ENCODE data around the gene SMPDL3A. TPM values are rescaled to one million over a fixed set of nuclear protein-coding genes. Genes with fewer than 3 reads are reported as not detected.

Gene SMPDL3A
- total and polyA plus RNA-seq, 2 of the 13 experiments (the other 11 are each of a cell fraction or from before 2014, with no cell fraction given) = 7.8 to 17.3 TPM

DNA sequence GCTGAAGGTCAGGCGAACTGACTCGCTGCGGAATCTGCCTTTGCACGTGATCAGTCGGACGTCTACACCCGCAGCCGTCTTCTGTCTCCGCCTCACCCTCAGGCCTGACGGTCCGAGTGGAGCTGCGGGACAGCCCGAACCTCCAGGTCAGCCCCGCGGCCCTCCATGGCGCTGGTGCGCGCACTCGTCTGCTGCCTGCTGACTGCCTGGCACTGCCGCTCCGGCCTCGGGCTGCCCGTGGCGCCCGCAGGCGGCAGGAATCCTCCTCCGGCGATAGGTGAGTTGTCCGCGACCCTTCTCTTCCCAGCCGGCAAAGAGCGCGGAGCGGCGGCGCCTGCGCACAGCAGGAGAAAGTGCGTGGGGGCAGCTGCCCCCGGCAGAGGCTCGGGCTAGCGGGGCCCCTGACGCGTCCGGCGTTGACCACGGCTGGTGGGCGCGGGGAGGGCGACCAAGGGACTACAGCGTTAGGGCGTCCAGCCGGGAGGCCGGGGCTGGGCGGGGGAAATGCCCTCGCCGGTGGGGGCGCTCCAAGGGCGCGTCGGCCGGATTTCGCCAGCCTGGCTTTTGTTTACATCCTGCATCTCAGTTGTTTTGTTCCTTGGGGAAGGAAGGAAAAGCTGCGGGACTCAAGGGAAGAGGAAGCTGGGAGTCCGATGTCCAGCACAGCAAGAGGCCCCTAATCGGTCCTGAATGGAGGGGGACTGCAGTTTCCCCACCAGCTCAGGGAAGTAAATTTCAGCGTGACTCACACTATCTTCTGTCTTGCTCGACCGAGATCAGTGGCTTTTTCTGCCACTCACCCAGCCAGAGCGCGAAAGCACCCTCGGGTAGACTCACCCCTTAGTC, at the start of gene SMPDL3A (continued):
- TF ChIP-seq JUN (CRISPR knock-in tag; IDR thresholded peaks at IDR 0.05) = peak; percentile 53; the same call in 1 of the 2 replicates
- peak; percentile 83 for TF ChIP-seq KMT2A (CRISPR knock-in tag; IDR thresholded peaks at IDR 0.05)
- TF ChIP-seq, protein P1, sequence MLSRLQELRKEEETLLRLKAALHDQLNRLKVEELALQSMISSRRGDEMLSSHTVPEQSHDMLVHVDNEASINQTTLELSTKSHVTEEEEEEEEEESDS (CRISPR knock-in tag; IDR thresholded peaks at IDR 0.05; ENCODE audit: borderline replicate concordance) = peak; percentile 89; the same call in 1 of the 2 replicates
- TF ChIP-seq, protein P2, sequence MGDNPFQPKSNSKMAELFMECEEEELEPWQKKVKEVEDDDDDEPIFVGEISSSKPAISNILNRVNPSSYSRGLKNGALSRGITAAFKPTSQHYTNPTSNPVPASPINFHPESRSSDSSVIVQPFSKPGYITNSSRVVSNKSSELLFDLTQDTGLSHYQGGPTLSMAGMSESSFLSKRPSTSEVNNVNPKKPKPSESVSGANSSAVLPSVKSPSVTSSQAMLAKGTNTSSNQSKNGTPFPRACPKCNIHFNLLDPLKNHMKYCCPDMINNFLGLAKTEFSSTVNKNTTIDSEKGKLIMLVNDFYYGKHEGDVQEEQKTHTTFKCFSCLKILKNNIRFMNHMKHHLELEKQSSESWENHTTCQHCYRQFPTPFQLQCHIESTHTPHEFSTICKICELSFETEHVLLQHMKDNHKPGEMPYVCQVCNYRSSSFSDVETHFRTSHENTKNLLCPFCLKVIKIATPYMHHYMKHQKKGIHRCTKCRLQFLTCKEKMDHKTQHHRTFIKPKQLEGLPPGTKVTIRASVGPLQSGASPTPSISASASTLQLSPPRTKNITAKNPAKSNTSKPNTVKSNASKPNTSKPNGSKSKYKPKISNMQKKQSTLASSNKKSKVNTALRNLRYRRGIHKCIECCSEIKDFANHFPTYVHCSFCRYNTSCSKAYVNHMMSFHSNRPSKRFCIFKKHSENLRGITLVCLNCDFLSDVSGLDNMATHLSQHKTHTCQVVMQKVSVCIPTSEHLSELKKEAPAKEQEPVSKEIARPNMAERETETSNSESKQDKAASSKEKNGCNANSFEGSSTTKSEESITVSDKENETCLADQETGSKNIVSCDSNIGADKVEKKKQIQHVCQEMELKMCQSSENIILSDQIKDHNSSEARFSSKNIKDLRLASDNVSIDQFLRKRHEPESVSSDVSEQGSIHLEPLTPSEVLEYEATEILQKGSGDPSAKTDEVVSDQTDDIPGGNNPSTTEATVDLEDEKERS (CRISPR knock-in tag; IDR thresholded peaks at IDR 0.05) = peak; percentile 82; the same call in 1 of the 2 replicates
- peak; percentile 14; the same call in 1 of the 2 replicates for TF ChIP-seq FOSL1 (CRISPR knock-in tag; IDR thresholded peaks at IDR 0.05; ENCODE audit: borderline replicate concordance)
- peak; percentile 81 for TF ChIP-seq ZNF331 (CRISPR knock-in tag; IDR thresholded peaks at IDR 0.05)
- TF ChIP-seq ZNF557 (CRISPR knock-in tag; IDR thresholded peaks at IDR 0.05) = peak; percentile 74; the same call in 1 of the 2 replicates
- no peak for TF ChIP-seq HNRNPH1 (optimal IDR thresholded peaks at IDR 0.05; ENCODE audit: low read depth, low read length)
- no peak for TF ChIP-seq ZNF383 (CRISPR knock-in tag; IDR thresholded peaks at IDR 0.05; ENCODE audit: borderline replicate concordance)
- TF ChIP-seq, protein P3, sequence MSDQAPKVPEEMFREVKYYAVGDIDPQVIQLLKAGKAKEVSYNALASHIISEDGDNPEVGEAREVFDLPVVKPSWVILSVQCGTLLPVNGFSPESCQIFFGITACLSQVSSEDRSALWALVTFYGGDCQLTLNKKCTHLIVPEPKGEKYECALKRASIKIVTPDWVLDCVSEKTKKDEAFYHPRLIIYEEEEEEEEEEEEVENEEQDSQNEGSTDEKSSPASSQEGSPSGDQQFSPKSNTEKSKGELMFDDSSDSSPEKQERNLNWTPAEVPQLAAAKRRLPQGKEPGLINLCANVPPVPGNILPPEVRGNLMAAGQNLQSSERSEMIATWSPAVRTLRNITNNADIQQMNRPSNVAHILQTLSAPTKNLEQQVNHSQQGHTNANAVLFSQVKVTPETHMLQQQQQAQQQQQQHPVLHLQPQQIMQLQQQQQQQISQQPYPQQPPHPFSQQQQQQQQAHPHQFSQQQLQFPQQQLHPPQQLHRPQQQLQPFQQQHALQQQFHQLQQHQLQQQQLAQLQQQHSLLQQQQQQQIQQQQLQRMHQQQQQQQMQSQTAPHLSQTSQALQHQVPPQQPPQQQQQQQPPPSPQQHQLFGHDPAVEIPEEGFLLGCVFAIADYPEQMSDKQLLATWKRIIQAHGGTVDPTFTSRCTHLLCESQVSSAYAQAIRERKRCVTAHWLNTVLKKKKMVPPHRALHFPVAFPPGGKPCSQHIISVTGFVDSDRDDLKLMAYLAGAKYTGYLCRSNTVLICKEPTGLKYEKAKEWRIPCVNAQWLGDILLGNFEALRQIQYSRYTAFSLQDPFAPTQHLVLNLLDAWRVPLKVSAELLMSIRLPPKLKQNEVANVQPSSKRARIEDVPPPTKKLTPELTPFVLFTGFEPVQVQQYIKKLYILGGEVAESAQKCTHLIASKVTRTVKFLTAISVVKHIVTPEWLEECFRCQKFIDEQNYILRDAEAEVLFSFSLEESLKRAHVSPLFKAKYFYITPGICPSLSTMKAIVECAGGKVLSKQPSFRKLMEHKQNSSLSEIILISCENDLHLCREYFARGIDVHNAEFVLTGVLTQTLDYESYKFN (CRISPR knock-in tag; conservative IDR thresholded peaks at IDR 0.05) = peak; percentile 91
- TF ChIP-seq, protein P4, sequence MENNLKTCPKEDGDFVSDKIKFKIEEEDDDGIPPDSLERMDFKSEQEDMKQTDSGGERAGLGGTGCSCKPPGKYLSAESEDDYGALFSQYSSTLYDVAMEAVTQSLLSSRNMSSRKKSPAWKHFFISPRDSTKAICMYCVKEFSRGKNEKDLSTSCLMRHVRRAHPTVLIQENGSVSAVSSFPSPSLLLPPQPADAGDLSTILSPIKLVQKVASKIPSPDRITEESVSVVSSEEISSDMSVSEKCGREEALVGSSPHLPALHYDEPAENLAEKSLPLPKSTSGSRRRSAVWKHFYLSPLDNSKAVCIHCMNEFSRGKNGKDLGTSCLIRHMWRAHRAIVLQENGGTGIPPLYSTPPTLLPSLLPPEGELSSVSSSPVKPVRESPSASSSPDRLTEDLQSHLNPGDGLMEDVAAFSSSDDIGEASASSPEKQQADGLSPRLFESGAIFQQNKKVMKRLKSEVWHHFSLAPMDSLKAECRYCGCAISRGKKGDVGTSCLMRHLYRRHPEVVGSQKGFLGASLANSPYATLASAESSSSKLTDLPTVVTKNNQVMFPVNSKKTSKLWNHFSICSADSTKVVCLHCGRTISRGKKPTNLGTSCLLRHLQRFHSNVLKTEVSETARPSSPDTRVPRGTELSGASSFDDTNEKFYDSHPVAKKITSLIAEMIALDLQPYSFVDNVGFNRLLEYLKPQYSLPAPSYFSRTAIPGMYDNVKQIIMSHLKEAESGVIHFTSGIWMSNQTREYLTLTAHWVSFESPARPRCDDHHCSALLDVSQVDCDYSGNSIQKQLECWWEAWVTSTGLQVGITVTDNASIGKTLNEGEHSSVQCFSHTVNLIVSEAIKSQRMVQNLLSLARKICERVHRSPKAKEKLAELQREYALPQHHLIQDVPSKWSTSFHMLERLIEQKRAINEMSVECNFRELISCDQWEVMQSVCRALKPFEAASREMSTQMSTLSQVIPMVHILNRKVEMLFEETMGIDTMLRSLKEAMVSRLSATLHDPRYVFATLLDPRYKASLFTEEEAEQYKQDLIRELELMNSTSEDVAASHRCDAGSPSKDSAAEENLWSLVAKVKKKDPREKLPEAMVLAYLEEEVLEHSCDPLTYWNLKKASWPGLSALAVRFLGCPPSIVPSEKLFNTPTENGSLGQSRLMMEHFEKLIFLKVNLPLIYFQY (CRISPR knock-in tag; IDR thresholded peaks at IDR 0.05; ENCODE audit: borderline replicate concordance) = no peak
- TF ChIP-seq ZNF572 (CRISPR knock-in tag; IDR thresholded peaks at IDR 0.05) = peak; percentile 45; the same call in 1 of the 2 replicates
- TF ChIP-seq, protein P5, sequence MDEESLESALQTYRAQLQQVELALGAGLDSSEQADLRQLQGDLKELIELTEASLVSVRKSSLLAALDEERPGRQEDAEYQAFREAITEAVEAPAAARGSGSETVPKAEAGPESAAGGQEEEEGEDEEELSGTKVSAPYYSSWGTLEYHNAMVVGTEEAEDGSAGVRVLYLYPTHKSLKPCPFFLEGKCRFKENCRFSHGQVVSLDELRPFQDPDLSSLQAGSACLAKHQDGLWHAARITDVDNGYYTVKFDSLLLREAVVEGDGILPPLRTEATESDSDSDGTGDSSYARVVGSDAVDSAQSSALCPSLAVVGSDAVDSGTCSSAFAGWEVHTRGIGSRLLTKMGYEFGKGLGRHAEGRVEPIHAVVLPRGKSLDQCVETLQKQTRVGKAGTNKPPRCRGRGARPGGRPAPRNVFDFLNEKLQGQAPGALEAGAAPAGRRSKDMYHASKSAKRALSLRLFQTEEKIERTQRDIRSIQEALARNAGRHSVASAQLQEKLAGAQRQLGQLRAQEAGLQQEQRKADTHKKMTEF (CRISPR knock-in tag; IDR thresholded peaks at IDR 0.05) = peak; percentile 99
- TF ChIP-seq KLF11 (CRISPR knock-in tag; IDR thresholded peaks at IDR 0.05) = 0 out of 2 replicates have a peak, but pooled peaks have one; percentile 67
- TF ChIP-seq ADNP (CRISPR knock-in tag; IDR thresholded peaks at IDR 0.05) = peak; percentile 74
- TF ChIP-seq CENPT (CRISPR knock-in tag; IDR thresholded peaks at IDR 0.05; ENCODE audit: low read depth) = peak; percentile 67; the same call in 1 of the 2 replicates
